ENCODE measurements around the gene SHC2.
"Not testable (repeated sequence)": the region's sequence is repeated elsewhere in the genome, so short reads cannot be mapped to it uniquely, and the experiment has no call there.

The SHC2 gene

GRCh38 chr19:444677-445210 lies 16.1 kb downstream of the SHC2 start:
- no peak for DNase-seq

GRCh38 chr19:443005-443404 lies 17.8 kb downstream of the SHC2 start:
- DNase-seq, result no peak

- no peak for DNase-seq
Measured at GRCh38 chr19:442085-442484, 18.7 kb downstream of the SHC2 start.

GRCh38 chr19:441213-441836 lies 19.5 kb downstream of the SHC2 start:
- no peak for DNase-seq

- DNase-seq, result no peak
Measured at GRCh38 chr19:440391-441212, 20.2 kb downstream of the SHC2 start.

- DNase-seq, result no peak
Measured at GRCh38 chr19:439167-439900, 21.5 kb downstream of the SHC2 start.

- no peak for DNase-seq
Measured at GRCh38 chr19:438416-438958, 22.3 kb downstream of the SHC2 start.

- DNase-seq, result no peak
Measured at GRCh38 chr19:437041-437440, 23.8 kb downstream of the SHC2 start.

- no peak for DNase-seq
Measured at GRCh38 chr19:436413-436950, 24.4 kb downstream of the SHC2 start.

- no peak for DNase-seq
Measured at GRCh38 chr19:435707-436412, 25.0 kb downstream of the SHC2 start.

- peak; percentile 71 for DNase-seq
Measured at GRCh38 chr19:435056-435706, 25.7 kb downstream of the SHC2 start.

GRCh38 chr19:434152-434960 lies 26.5 kb downstream of the SHC2 start:
- DNase-seq, result no peak

GRCh38 chr19:430701-431100 lies 30.1 kb downstream of the SHC2 start:
- no peak for DNase-seq

GRCh38 chr19:428149-428548 lies 32.7 kb downstream of the SHC2 start:
- no peak for DNase-seq

- DNase-seq, result not testable (repeated sequence)
Measured at GRCh38 chr19:427675-428074, 33.2 kb downstream of the SHC2 start.

- DNase-seq, result no peak
Measured at GRCh38 chr19:426725-427445, 33.9 kb downstream of the SHC2 start.

GRCh38 chr19:425056-425455 lies 35.8 kb downstream of the SHC2 start:
- DNase-seq, result no peak

GRCh38 chr19:424546-424945 lies 36.3 kb downstream of the SHC2 start:
- no peak for DNase-seq

GRCh38 chr19:423691-424466 lies 37.0 kb downstream of the SHC2 start:
- no peak for DNase-seq

- not testable (repeated sequence) for DNase-seq
Measured at GRCh38 chr19:422917-423226, 38.0 kb downstream of the SHC2 start.

All from DMS153 (cell line).